GM19467 (cell line): Measurements from ENCODE around the gene SSBP3.

Experiments used
- ATAC-seq: cut with Tn5 transposase; IDR thresholded peaks from one replicate; pipeline ENCODE4 v1.9.1; 2021; ENCODE audit warnings: mild to moderate bottlenecking, moderate library complexity; ENCODE audit not compliant: unreplicated experiment

SSBP3 gene

GRCh38 chr1:54273092-54273794 lies 133.0 kb downstream of the SSBP3 start:
- ATAC-seq: no peak

DNA sequence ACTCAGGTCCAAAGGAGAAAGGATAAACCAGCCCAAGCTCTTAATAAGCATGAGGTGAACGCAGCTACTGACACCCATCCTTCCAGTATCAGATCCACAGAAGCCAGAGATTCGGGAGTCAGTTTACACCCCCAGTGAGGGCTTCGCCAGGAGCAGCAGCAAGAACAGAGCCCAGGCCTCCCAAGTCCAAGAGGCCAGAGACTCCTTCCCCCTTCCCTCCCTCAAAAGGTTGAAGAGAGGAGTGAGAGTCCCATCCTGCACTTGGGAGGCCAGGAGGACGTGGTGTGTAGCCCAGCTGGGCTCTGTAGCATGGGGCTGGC lies 133.5 kb downstream of the SSBP3 start:
- no peak for ATAC-seq

GRCh38 chr1:54272134-54272533 lies 134.1 kb downstream of the SSBP3 start:
- ATAC-seq: no peak

GRCh38 chr1:54271341-54271740 lies 134.9 kb downstream of the SSBP3 start:
- ATAC-seq: no peak

DNA sequence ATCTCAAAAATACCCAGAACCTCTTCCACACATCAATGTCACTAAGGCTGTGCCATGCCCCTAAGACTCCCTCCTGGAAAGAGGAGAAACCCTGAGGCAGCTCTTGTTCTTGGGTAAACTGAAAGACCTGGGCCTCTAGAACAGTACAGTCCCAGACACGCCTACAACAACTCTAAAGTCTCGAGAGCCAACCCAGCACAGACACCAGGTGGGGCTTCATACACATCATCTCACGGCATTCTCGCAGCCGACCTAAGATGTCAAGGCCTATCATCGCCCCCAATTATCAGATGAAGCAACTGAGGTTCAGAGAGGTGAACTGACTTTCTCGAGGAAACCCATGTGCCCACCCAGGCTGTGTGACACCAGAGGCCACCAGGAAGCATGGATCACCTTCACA lies 135.7 kb downstream of the SSBP3 start:
- no peak for ATAC-seq

DNA sequence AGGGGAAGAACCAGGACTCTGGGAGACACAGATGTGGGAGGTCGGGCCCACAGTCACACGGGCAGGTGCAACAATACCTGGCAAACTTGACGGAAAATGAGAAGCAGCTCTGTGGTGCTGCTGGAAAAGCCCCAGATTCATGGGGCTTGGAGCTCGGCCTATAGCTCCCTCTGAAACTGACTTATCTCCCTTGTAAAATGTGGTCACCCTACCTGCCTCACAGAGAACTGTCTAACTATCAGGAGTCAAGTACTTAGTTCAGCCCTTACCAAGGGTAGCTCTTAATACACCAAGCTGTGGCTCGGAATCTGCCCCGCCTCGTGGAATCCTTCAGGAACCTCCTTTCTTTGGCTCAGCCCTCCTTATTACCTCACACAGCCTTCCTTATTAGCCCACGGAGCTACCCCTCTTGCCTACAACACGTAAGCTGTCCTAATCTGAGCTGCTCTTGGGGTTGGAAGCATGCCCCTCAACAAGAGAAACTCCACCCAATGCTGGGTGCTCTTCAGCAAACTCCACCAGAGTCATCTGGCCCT lies 137.4 kb downstream of the SSBP3 start:
- no peak for ATAC-seq

- ATAC-seq: no peak
Observed at GRCh38 chr1:54267815-54268761, 138.1 kb downstream of the SSBP3 start.

GRCh38 chr1:54266908-54267307 lies 139.3 kb downstream of the SSBP3 start:
- no peak for ATAC-seq

DNA sequence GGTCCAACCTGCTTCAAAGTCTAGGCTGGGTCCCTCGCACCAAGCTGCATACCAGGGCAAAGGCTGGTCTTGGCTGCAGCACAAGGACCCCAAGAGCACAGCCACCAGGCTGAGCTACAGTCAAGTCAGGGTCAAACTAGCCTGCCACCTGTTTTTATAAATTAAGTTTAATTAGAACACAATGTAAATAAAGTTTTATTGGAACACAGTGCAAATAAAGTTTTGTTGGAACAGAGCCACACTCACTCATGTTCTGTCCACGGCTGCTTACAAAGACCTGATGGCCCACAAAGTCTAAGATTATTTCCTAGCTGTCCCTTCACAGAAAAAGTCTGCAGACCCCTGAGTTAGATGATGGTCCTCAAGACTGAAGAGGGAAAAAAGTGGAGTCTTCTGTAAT lies 140.0 kb downstream of the SSBP3 start:
- no peak for ATAC-seq

- no peak for ATAC-seq
Observed at GRCh38 chr1:54265659-54266058, 140.5 kb downstream of the SSBP3 start.

DNA sequence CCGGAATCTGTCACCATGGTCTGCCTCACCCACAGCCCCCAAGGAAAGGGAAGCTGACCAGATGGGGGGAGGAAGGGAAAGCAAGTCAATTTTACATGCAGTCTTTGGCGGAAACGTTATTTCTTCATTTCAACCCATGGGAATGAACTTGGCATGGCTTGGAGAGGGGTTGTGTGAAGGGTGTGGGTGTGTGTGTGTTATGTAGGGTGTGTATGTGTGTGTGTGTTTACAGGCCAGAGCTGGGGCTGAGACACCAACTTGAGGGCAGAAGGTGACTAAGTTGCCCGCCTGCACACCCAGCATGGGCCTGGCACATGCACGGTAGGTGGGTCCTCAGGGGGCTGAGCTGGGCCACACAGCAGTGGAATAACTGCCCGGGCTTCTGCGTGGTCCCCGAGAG lies 141.1 kb downstream of the SSBP3 start:
- ATAC-seq: no peak

GRCh38 chr1:54263601-54264226 lies 142.5 kb downstream of the SSBP3 start:
- ATAC-seq: no peak

DNA sequence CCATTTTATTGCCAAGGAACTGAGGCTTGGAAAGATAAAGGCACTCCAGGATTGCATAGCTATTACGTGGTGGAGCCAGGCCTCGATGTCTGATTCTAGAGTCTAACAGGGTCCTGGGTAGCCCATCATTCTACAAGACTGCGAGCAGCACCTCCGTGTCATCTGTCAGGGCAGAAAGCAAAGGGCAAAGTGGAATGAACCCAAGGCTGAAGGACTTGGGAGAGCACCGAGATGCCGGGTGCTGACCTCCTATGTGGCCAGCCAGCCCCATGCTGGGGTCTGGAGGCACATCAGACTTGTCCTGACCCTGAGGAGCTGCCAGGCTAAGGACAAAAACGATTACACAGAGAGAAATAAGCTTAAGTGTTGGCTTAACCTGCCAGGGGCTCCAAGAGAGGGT lies 143.9 kb downstream of the SSBP3 start:
- no peak for ATAC-seq

DNA sequence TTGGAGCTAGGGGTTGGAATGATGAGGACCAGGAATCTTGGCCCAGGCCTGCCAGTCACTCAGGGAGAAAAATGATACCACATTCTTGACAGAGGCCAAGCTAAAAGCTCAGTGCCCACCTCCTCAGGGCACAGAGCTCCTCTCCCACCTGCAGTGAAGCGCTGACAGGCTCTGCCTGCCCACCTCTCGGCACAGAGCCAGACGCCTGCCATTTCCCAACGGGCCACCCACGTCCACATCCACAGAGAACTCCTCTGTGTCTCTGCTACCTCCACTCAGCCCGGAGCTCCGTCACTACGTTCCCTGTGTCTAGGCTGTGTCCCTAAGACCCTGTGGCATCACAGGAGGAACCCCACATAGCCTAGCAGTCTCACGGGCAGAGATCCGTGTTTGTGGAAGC lies 145.4 kb downstream of the SSBP3 start:
- ATAC-seq: no peak

DNA sequence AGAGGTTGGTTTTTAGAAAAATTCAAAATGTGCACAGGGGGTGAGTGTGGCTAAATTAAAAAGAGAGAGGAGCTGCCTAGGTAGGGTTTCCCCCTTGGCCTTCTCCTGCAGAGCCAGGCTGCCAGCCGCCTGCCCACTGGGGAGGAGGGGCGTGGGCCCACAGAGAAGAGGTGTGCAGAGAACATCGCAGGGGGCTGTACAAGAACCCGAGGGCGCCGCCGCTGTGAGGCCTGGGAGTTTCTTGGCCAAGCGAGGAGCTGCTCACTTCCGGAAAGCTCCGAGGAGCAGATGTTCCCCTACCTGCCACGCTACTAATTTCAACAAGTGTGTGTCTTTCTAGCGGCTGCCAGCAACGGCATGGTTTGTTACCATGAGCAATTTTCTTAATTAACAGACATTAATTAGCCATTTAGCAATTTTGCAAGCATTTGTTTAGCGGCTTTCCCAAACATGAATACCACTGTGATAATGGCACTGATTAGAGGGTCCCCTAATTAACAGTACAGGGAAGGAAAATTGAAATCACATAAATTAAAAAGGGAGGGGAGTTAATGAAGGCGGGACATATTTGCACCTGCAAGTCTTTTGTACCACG lies 146.6 kb downstream of the SSBP3 start:
- no peak for ATAC-seq

DNA sequence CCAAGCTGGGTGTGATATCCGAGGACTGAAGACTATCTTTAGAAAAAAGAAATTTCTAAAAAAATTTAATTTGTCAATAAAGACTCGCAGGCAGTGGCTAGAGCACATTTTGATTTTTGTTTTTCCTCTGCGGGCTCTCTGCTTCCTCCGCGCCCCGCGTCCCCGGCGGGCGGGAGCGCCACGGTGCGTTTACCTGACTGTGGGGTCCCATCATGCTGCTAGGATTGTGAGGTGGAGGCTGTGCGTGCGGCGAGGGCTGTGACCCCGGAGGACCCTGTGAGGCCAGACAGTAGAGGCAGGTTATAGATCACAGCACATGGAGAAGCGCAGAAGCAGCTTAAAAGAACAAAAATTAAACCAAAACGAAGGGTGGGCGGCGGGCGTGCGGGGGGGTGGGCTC lies 148.3 kb downstream of the SSBP3 start:
- no peak for ATAC-seq

GRCh38 chr1:54257346-54257620 lies 148.9 kb downstream of the SSBP3 start:
- ATAC-seq: no peak

- ATAC-seq: no peak
Observed at GRCh38 chr1:54256522-54257345, 149.5 kb downstream of the SSBP3 start.

GRCh38 chr1:54255026-54255702 lies 151.0 kb downstream of the SSBP3 start:
- no peak for ATAC-seq

DNA sequence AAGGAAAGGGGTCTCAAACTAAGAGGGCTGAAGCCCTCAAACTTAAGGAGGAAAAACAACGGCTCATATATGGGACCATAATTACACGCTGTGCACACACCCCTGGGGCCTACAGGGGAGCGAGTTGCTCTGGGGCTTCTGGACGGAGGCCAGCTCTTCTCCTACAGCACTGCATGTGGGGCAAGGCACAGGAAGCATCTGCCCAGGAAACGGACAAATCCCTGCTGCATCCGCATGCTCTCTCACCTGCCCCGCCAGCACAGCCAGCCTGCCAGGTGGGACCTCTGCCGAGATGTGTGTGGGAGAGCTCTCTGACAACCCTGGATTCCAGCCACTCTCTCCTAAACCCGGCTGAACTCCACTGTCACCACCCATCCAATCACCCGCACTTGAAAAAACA lies 152.1 kb downstream of the SSBP3 start:
- no peak for ATAC-seq
